A673 (cell line): Measurements from ENCODE around the gene KRTAP5-6. TPM values are rescaled to one million over a fixed set of nuclear protein-coding genes. Genes with fewer than 3 reads are reported as not detected.

Experiments
- BruUV-seq: library from RNA; stranded (reverse); fragments of 400-500 nt; replicated peaks from 2 replicates; lab custom pipeline; 2021; lab: Mats Ljungman, UMichigan
- CTCF ChIA-PET: fragments of 300-600 bp; sonication (Branson Sonifier 250); formaldehyde crosslinking; loops from one replicate; lab custom pipeline; 2022; ENCODE audit warnings: antibody characterized with exemption; lab: Charles Lee
- POLR2A ChIA-PET: fragments of 300-600 bp; sonication (Branson Sonifier 250); formaldehyde crosslinking; loops from one replicate; lab custom pipeline; 2022; ENCODE audit warnings: antibody characterized with exemption; ENCODE audit not compliant: low non-redundant PET; lab: Charles Lee
- DNase-seq: peaks from one replicate; pipeline ENCODE4 v3.0.0-alpha.2; 2015; ENCODE audit warnings: low spot score
- H3K27ac ChIP-seq: fragments of 200-600 bp; sonication (generic); 2 replicates; pipeline ENCODE4 v1.5.1; 2016; ENCODE audit warnings: mixed run types, low read depth, mild to moderate bottlenecking, mixed read lengths, antibody characterized with exemption, low read length; ENCODE audit not compliant: poor library complexity, severe bottlenecking
- H3K27me3 ChIP-seq: fragments of 200-600 bp; sonication (generic); replicated peaks from 2 replicates; pipeline ENCODE4 v1.6.1; 2017; ENCODE audit warnings: mixed run types, low read depth, mild to moderate bottlenecking, mixed read lengths, antibody characterized with exemption, low read length; ENCODE audit not compliant: insufficient read depth, poor library complexity
- H3K36me3 ChIP-seq: fragments of 200-600 bp; sonication (generic); 2 replicates; pipeline ENCODE4 v1.6.1; 2016; ENCODE audit warnings: mixed run types, mild to moderate bottlenecking, mixed read lengths, antibody characterized with exemption, low read length; ENCODE audit not compliant: insufficient read depth, poor library complexity, severe bottlenecking
- H3K4me1 ChIP-seq: fragments of 200-600 bp; sonication (generic); 2 replicates; pipeline ENCODE4 v1.6.1; 2017; ENCODE audit warnings: mixed run types, mild to moderate bottlenecking, mixed read lengths, antibody characterized with exemption, low read length; ENCODE audit not compliant: insufficient read depth, poor library complexity, severe bottlenecking
- H3K4me3 ChIP-seq: fragments of 200-600 bp; sonication (generic); 2 replicates; pipeline ENCODE4 v1.5.1; 2016; ENCODE audit warnings: low read depth, mixed run types, mild to moderate bottlenecking, mixed read lengths, low read length; ENCODE audit not compliant: poor library complexity, severe bottlenecking
- H3K9me3 ChIP-seq: fragments of 200-600 bp; sonication (generic); 2 replicates; pipeline ENCODE4 v1.6.1; 2016; ENCODE audit warnings: mixed run types, low read depth, mild to moderate bottlenecking, mixed read lengths, antibody characterized with exemption, low read length; ENCODE audit not compliant: poor library complexity, severe bottlenecking
- EZH2 ChIP-seq: fragments of 200-600 bp; sonication (generic); IDR thresholded peaks from 2 replicates; pipeline ENCODE4 v1.6.1; 2017; ENCODE audit warnings: borderline replicate concordance, low read depth, mild to moderate bottlenecking, mixed read lengths, antibody characterized with exemption, low read length; ENCODE audit not compliant: poor library complexity, severe bottlenecking
- intact Hi-C: fragments of 100-400 bp; cut with micrococcal nuclease; formaldehyde crosslinking; loops from one replicate; pipeline ENCODE4 v1.10.0; 2022; ENCODE audit not compliant: unreplicated experiment
- total RNA-seq: library from RNA; stranded (reverse); gene quantifications from 2 replicates; pipeline ENCODE4 v1.2.3, GENCODE V29; 2021
- TF ChIP-seq, protein P1 (sequence below): fragments of 300-800, 200-600 bp; sonication (generic); conservative IDR thresholded peaks from 2 replicates; pipeline ENCODE4 v1.5.1; 2017; ENCODE audit warnings: low read depth, mild to moderate bottlenecking, antibody characterized with exemption, low read length, moderate library complexity, mixed read lengths

The KRTAP5-6 gene
- total RNA-seq, 1 experiment from 2014 or later = not detected

DNA sequence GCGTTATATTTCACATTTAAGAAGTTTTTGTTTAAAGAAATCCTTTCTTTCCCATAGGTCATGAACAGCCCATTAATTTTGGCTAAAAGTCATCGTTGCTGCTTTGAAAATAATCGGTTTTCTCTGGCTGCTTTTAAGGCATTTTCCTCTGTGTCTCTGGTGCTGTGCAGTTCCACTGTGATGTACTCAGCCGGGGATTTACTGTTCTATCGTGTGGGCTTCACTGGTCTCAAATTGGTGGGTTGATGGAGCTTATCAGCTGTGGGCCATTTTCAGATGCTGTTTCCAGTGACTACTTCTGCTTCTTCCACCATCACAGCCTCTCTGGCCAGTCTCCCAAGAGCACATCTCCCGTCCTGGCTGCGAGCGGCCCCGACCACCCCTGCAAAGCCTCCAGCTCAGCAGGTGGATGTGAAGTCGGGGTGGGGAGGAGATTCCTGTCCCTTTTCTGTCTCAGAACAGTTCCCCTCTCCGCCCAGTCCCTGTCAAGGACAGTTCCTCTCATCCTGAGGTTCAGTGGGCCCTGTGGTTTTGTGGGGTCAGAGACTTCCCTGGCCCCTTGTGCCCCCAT is 33.1 kb downstream of the KRTAP5-6 start:
- TF ChIP-seq, protein P1, sequence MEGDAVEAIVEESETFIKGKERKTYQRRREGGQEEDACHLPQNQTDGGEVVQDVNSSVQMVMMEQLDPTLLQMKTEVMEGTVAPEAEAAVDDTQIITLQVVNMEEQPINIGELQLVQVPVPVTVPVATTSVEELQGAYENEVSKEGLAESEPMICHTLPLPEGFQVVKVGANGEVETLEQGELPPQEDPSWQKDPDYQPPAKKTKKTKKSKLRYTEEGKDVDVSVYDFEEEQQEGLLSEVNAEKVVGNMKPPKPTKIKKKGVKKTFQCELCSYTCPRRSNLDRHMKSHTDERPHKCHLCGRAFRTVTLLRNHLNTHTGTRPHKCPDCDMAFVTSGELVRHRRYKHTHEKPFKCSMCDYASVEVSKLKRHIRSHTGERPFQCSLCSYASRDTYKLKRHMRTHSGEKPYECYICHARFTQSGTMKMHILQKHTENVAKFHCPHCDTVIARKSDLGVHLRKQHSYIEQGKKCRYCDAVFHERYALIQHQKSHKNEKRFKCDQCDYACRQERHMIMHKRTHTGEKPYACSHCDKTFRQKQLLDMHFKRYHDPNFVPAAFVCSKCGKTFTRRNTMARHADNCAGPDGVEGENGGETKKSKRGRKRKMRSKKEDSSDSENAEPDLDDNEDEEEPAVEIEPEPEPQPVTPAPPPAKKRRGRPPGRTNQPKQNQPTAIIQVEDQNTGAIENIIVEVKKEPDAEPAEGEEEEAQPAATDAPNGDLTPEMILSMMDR = no peak
- TF ChIP-seq EZH2 = no peak
- no peak for DNase-seq
- Histone ChIP-seq H3K36me3 (no peaks in the 10 kb centered on the region), H3K4me1 (no peaks in the 10 kb centered on the region), H3K4me3 (no peak overlapping the region), H3K9me3 (no peaks in the 10 kb centered on the region), H3K27me3 (no peaks in the 10 kb centered on the region), H3K27ac (no peak overlapping the region)
- intact Hi-C loops = no loop called here
- CTCF ChIA-PET = no interaction called here
- POLR2A ChIA-PET = no interaction called here
- BruUV-seq = no TSS peak

DNA sequence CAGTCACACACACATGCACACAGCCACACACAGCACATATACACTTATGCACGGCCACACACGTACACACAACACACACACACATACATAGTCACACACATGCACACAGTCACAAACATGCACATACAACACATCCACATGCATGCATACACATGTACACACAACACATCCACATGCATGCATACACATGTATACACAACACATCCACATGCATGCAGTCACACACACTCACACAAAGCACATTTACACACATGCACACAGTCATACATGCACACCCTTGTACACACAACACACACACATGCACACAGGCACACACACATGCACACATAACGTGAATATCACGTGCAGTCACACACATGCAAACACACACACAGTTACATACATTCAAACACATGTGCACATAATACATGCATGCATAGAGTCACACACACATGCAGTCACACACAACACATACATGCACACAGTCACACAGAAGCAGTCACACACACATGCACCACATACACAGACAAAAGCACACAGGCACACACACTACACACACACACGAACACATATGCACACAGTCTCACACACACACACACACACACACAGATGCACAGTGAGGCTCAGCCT is 34.6 kb downstream of the KRTAP5-6 start:
- ChIA-PET CTCF (no interaction called here), POLR2A (no interaction called here)
- intact Hi-C loops = no loop called here

GRCh38 chr11:1732418-1733008 is 35.5 kb downstream of the KRTAP5-6 start:
- Histone ChIP-seq H3K4me1 (no peaks in the 10 kb centered on the region), H3K36me3 (no peaks in the 10 kb centered on the region), H3K4me3 (no peak overlapping the region), H3K27ac (no peak overlapping the region), H3K9me3 (no peaks in the 10 kb centered on the region), H3K27me3 (no peaks in the 10 kb centered on the region)
- TF ChIP-seq EZH2 = no peak
- TF ChIP-seq, protein P1 = no peak
- intact Hi-C loops = no loop called here
- DNase-seq = no peak
- CTCF ChIA-PET = interaction anchor here (0.6 kb wide), 1 partner anchor 137 kb away, joined by 3 read pairs; no protein-coding TSS in a partner anchor
- POLR2A ChIA-PET = no interaction called here
- BruUV-seq = no TSS peak

More for the DNA sequence above, 34.6 kb downstream of the KRTAP5-6 start:
- no peak for DNase-seq
- no peaks in the 10 kb centered on the region for H3K9me3 ChIP-seq
- BruUV-seq = no TSS peak
- TF ChIP-seq, protein P1 = no peak
- TF ChIP-seq EZH2 = no peak
- H3K36me3 ChIP-seq = no peaks in the 10 kb centered on the region
- no peaks in the 10 kb centered on the region for H3K27me3 ChIP-seq
- H3K27ac ChIP-seq = no peak overlapping the region
- H3K4me1 ChIP-seq = no peaks in the 10 kb centered on the region
- H3K4me3 ChIP-seq = no peak overlapping the region
